IgD-negative memory B cell (primary cell): Measurements from ENCODE around the gene TNFAIP1. TPM values are rescaled to one million over a fixed set of nuclear protein-coding genes. Genes with fewer than 3 reads are reported as not detected.
"Not testable (repeated sequence)": the region's sequence is repeated elsewhere in the genome, so short reads cannot be mapped to it uniquely, and the experiment has no call there.

Experiments used
- H3K27ac Mint-ChIP-seq, 3 donors: one replicate each; pipeline ENCODE4 v1.8.0; 2020 to 2022; ENCODE audit warnings: mild to moderate bottlenecking in 3 of 3, mixed read lengths in 3 of 3, moderate library complexity in 1 of 3
- H3K27me3 Mint-ChIP-seq: one replicate; pipeline ENCODE4 v1.8.0; 2021; ENCODE audit warnings: mixed read lengths
- H3K36me3 Mint-ChIP-seq: one replicate; pipeline ENCODE4 v1.8.0; 2020; ENCODE audit warnings: mild to moderate bottlenecking, mixed read lengths
- H3K4me1 Mint-ChIP-seq, 3 donors: one replicate each; pipeline ENCODE4 v1.8.0; 2020 to 2022; ENCODE audit warnings: mixed read lengths in 3 of 3, mild to moderate bottlenecking in 1 of 3
- H3K4me3 Mint-ChIP-seq, 4 donors: one replicate each; pipeline ENCODE4 v1.8.0; 2020 to 2022; ENCODE audit warnings: mild to moderate bottlenecking in 4 of 4, mixed read lengths in 4 of 4, moderate library complexity in 3 of 4
- H3K9me3 Mint-ChIP-seq, 3 donors: one replicate each; pipeline ENCODE4 v1.8.0; 2020 to 2021; ENCODE audit warnings: mixed read lengths in 3 of 3, mild to moderate bottlenecking in 1 of 3
- polyA plus RNA-seq: library from polyadenylated mRNA; unstranded; fragments of 300-500 nt; fragmentation: Illumina TruSeq; gene quantifications from one replicate; pipeline ENCODE4 v1.2.3, GENCODE V29; 2021

TNFAIP1 gene, protein sequence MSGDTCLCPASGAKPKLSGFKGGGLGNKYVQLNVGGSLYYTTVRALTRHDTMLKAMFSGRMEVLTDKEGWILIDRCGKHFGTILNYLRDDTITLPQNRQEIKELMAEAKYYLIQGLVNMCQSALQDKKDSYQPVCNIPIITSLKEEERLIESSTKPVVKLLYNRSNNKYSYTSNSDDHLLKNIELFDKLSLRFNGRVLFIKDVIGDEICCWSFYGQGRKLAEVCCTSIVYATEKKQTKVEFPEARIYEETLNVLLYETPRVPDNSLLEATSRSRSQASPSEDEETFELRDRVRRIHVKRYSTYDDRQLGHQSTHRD
- polyA plus RNA-seq: 11.1 TPM

DNA sequence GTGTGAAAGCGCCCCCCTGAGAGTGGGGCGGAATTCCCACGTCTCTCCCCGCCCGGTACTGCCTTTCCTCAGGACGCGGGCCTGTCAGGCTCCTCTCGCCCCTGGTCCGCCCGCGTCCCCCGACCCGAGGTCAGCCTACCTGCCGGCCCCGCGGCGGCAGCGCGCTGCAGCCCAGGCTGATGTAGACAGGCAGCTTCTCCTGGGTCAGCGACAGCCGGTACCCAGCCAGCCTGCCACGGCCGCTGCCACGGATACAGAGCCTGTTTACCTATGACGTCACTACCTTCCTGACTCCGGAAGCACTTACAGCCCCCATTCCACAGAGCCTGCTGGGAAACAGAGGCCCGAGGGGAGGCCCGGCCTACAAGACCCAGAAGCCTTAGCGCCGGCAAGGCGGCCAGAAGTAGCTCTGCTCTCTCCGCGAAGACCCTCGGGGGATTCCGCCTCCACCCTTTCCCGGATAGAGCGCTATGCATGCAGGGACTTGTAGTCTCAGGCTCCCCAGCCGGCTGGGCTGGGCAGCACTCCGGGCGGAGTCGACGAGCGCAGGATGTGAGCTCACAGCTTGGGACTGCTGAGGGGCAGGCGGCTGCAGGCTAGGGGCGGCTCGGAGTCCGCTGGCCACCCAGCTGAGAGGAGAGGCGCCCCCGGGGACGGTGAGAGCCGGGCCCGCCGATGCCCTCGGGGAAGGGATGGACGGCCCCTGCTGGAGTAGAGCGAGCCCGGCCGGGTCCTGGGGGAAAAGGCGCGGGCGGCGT lies at the start of gene TNFAIP1, which contains the start of gene IFT20:
Gene TNFAIP1 (plus strand): TSS at position 561 of the 758 bp plus-strand sequence. CDS start 3,761 bp downstream, outside the sequence.
Gene IFT20 (minus strand): TSS at position 272 of the 758 bp plus-strand sequence. CDS start 3,487 bp downstream, outside the sequence.
- H3K36me3 Mint-ChIP-seq: peaks cover 4% of the 10 kb centered on the region
- no peaks in the 10 kb centered on the region for H3K9me3 Mint-ChIP-seq
- H3K4me3 Mint-ChIP-seq: peak within 1 kb of the TSS; percentile 96 to 100 (median 98)
- peaks cover 14 to 32% (median 30%) of the 10 kb centered on the region in 3 donors for H3K4me1 Mint-ChIP-seq
- H3K27me3 Mint-ChIP-seq: no peaks in the 10 kb centered on the region
- H3K27ac Mint-ChIP-seq: peak within 1 kb of the TSS; percentile 89 to 96 (median 93)

DNA sequence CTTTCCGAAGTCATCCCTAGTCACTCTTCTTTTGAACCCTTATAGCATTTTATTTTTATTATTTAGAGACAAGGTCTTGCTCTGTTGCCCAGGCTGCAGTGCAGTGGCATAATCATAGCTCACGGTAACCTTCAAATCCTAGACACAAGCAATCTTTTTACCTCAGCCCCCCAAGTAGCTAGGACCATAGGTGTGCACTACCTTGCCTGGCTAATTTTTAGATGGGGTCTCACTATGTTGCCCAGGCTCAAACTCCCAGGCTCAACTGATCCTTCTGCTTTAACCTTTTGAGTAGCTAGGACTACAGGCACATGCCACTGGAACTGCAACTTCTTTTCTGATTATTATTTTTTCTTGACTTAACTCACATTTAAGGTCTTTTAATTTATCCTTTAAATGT lies 49.6 kb upstream of the TNFAIP1 start:
- H3K4me1 Mint-ChIP-seq: no peaks in the 10 kb centered on the region
- H3K36me3 Mint-ChIP-seq: no peaks in the 10 kb centered on the region
- H3K9me3 Mint-ChIP-seq: no peaks in the 10 kb centered on the region
- H3K27ac Mint-ChIP-seq: peak overlapping the region in 1 of 3 donors; percentile 27
- H3K27me3 Mint-ChIP-seq: peaks cover 3% of the 10 kb centered on the region
- H3K4me3 Mint-ChIP-seq: no peak overlapping the region

DNA sequence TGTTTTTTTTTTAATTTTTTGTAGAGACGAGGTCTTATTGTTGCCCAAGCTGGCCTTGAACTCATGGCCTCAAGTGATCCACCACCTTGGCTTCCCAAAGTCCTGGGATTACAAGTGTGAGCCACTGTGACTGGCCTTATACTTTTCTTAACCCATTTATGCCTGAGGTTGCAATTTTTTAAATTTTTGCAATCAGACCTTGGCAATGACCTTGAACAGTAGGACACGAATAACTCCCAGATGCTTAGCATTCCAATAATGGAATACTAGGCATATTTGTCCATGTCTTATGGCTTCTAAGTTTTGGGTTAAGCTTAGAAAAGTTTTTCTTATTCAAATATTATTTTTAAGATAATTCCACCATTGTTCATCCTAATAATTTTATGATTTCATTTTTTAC lies 44.9 kb upstream of the TNFAIP1 start:
- H3K36me3 Mint-ChIP-seq: peaks cover 2% of the 10 kb centered on the region
- no peak overlapping the region for H3K4me3 Mint-ChIP-seq
- H3K9me3 Mint-ChIP-seq: no peaks in the 10 kb centered on the region
- peaks cover 4% of the 10 kb centered on the region for H3K27me3 Mint-ChIP-seq
- H3K4me1 Mint-ChIP-seq: peaks cover 3 to 9% (median 8%) of the 10 kb centered on the region in 3 donors
- H3K27ac Mint-ChIP-seq: no peak overlapping the region

DNA sequence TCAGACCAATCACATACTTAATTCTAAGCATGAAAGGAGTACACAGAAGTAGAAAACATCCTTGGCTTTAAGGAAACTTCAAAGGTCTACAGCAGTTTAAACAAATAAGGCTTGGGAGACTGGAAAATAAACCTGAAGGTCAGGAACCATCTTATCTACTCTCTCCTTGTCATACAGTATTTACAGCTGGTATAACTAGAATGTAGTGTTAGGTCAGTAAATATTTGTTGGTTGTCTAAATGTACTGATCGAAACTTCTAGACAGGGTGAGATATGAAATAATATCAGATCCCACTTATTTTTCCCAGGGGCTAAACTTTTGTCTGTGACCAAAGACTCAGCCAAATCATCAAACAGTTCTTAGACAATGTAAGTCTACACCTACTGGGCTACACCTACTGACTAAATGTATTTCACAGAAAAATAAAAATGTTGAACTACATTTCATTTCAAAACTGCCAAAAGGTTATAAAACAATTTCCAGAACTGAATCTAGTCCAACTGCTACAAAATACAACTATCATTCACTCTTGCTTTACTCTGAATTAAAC lies 43.7 kb upstream of the TNFAIP1 start:
- no peak overlapping the region for H3K4me3 Mint-ChIP-seq
- peaks cover 3 to 9% (median 8%) of the 10 kb centered on the region in 3 donors for H3K4me1 Mint-ChIP-seq
- peaks cover 3% of the 10 kb centered on the region for H3K27me3 Mint-ChIP-seq
- H3K27ac Mint-ChIP-seq: no peak overlapping the region
- H3K36me3 Mint-ChIP-seq: peaks cover 2% of the 10 kb centered on the region
- no peaks in the 10 kb centered on the region for H3K9me3 Mint-ChIP-seq

DNA sequence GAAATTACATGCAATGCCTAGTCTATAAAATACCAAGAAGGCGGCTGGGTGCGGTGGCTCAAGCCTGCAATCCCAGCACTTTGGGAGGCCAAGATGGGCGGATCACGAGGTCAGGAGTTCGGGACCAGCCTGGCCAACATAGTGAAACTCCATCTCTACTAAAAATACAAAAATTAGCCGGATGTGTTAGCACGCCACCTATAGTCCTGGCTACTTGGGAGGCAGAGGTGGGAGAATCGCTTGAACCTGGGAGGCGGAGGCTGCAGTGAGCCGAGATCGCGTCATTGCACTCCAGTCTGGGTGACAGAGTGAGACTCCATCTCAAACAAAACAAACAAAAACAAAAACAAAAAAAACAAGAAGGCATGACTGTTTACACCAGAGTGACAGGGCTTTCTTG lies 42.7 kb upstream of the TNFAIP1 start:
- not testable (repeated sequence) for H3K27me3 Mint-ChIP-seq, H3K9me3 Mint-ChIP-seq, H3K4me3 Mint-ChIP-seq, H3K27ac Mint-ChIP-seq, H3K4me1 Mint-ChIP-seq, H3K36me3 Mint-ChIP-seq

DNA sequence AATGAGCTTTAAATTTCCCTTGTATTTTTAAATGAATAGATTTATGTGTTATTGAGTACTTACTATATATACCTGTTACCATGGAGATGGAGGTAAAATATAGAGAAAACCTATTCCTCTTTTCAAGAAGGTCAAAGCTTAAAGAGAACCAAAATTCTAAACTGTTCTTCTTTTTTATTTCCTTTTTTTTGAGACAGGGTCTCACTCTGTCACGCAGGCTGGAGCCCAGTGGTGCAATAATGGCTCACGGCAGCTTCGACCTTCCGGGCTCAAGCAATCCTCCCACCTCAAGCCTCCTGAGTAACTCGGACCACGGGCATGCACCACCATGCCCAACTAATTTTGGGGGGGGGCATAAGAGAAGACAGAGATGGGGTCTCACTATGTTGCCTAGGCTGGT lies 41.6 kb upstream of the TNFAIP1 start:
- Mint-ChIP-seq H3K36me3 (peaks cover 2% of the 10 kb centered on the region), H3K4me3 (no peak overlapping the region), H3K27ac (peak overlapping the region in 1 of 3 donors; percentile 21), H3K4me1 (peaks cover 3 to 9% (median 8%) of the 10 kb centered on the region in 3 donors), H3K9me3 (no peaks in the 10 kb centered on the region), H3K27me3 (peaks cover 3% of the 10 kb centered on the region)

DNA sequence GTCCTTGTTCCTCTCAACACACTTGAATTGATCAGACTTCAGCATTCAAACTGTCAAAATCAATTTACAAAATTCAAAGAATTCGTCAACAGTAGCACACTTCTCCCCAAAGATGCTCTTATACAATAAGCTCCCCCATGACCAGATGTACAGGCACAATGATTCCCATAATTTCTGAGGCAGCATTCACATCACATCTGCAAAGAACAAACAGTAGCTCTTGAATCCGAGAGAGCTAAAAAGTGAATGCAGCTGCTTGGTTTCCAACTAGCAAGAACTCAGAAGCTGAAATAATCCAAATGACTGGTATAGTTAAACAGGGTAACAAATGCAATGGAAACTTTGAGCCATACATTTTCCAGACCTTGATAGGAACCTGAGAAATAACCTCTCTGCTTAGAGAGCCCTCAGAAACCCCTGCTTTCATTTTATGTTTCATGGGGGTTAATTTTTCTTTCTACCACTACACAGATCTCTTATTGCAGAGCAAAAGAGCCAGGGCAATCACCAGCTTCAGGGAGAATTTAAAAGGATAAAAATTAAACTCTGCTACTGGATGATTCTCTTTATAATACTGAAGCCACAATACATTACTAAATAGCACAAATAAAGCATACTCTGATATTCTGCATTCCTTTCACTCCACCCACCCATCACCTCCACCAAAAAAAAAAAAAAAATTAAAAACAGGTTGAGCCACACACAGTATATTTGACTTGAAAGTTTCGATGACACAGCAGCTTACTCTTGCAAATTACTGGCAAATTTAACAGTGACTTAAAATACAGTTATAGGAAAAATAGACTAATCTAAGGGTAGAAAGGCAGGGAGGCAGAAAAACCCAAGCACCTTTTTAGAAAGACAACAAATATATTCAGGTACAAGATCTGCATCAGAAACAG lies 39.6 kb upstream of the TNFAIP1 start:
- peaks cover 6 to 13% (median 11%) of the 10 kb centered on the region in 3 donors for H3K4me1 Mint-ChIP-seq
- no peaks in the 10 kb centered on the region for H3K9me3 Mint-ChIP-seq
- peaks cover 2% of the 10 kb centered on the region for H3K36me3 Mint-ChIP-seq
- H3K27me3 Mint-ChIP-seq: peaks cover 3% of the 10 kb centered on the region
- no peak overlapping the region for H3K27ac Mint-ChIP-seq
- H3K4me3 Mint-ChIP-seq: no peak overlapping the region

DNA sequence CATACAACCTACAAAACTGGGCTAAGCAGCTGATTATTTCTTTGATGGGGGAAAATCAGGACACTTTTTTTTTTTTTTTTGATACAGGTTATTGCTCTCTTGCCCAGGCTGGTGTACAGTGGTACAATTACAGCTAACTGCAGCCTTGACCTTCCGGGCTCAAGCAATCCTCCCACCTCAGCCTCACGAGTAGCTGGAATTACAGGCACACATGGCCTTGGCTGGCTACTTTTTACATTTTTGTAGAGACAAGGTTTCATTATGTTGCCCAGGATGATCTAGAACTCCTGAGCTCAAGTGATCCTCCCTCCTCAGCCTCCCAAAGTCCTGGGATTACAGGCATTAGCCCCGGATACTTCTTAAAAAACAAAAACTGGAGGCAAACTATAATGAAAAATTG lies 37.1 kb upstream of the TNFAIP1 start:
- no peaks in the 10 kb centered on the region for H3K27me3 Mint-ChIP-seq
- peaks cover 6 to 13% (median 7%) of the 10 kb centered on the region in 3 donors for H3K4me1 Mint-ChIP-seq
- peaks cover 2% of the 10 kb centered on the region for H3K36me3 Mint-ChIP-seq
- H3K4me3 Mint-ChIP-seq: no peak overlapping the region
- no peaks in the 10 kb centered on the region for H3K9me3 Mint-ChIP-seq
- no peak overlapping the region for H3K27ac Mint-ChIP-seq

DNA sequence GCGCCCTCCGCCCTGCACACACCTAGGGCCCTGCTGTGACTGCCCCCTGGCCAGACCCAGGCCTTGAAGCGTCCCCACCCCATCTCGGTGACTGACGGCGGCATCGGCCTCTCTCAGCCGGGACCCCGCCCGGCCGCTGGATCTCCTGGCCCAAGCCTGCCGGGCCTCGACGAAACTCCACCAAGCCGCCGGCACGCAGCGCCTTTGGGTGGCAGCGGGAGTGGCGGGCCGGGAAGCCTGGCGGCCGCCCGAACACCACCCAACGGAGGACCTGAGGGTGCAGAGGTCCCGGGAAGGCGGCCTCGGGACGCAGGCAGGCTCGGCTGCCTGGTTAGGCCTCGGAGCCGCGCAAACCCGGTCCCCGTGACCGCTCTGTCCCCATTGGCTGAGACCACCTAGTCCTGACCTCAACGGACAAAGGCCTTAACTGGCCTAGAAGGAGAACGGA lies 28.6 kb upstream of the TNFAIP1 start:
- Mint-ChIP-seq H3K4me3 (no peak overlapping the region), H3K9me3 (no peaks in the 10 kb centered on the region), H3K4me1 (no peaks in the 10 kb centered on the region), H3K27me3 (peaks cover 4% of the 10 kb centered on the region), H3K27ac (no peak overlapping the region), H3K36me3 (no peaks in the 10 kb centered on the region)

DNA sequence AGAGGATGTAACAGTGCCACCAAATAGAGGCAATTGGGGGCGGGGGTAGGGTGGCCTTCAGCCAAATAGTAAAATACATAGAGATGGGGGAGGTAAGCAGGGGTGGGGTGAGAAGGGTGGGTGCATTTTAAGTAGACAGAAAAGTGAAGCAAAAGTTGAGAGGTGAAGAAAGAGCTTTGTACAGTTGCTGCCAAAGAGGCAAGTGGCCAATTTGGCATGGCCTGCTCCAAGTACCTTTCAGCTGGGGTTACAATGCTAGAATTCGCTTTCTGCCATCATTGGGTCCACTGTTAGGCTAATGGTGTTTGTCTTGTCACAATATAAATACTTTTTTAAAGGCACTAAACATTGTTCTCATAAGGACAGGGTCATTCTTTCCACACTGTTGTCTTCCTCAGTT lies 21.7 kb upstream of the TNFAIP1 start:
- Mint-ChIP-seq H3K4me3 (no peak overlapping the region), H3K27me3 (no peaks in the 10 kb centered on the region), H3K36me3 (no peaks in the 10 kb centered on the region), H3K9me3 (no peaks in the 10 kb centered on the region), H3K4me1 (peaks cover 0 to 7% (median 6%) of the 10 kb centered on the region in 3 donors), H3K27ac (no peak overlapping the region)

DNA sequence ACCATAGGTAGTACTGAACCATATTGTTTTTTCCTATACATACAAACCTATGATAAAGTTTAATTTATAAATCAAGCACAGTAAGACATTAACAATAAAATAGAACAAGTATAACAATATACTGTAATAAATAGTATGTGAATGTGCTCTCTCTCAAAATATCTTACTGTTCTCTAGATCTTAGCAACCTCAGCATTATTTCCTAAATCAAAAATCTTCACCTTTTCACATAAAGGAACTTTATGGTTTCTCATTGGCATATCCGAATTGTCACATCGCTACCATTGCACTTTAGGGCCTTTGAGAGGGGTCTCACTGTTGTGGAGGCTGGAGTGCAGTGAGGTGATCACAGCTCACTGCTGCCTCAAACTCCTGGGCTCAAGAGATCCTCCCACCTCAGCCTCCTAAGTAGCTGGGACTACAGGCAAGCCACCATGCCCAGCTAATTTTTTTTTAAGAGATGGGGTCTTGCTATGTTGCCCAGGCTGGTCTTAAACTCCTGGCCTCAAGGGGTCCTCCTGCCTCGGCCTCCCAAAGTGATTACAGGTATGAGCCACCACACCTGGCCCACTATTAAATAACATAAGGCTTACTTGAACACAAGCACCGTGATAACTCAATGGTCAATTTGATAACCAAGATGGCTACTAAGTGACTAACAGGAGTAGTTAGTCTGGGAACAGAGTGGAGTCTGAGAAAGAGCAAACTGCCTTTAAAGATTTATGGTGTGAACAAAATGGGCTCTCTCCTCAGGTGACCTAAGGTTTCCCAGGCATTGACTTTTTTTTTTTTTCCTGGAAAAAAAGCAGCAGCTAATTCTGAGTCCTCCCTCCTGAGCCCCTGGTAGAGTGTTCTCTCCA lies 19.5 kb upstream of the TNFAIP1 start:
- no peak overlapping the region for H3K27ac Mint-ChIP-seq
- no peaks in the 10 kb centered on the region for H3K36me3 Mint-ChIP-seq
- no peak overlapping the region for H3K4me3 Mint-ChIP-seq
- peaks cover 10 to 16% (median 11%) of the 10 kb centered on the region in 3 donors for H3K4me1 Mint-ChIP-seq
- H3K9me3 Mint-ChIP-seq: no peaks in the 10 kb centered on the region
- H3K27me3 Mint-ChIP-seq: no peaks in the 10 kb centered on the region

DNA sequence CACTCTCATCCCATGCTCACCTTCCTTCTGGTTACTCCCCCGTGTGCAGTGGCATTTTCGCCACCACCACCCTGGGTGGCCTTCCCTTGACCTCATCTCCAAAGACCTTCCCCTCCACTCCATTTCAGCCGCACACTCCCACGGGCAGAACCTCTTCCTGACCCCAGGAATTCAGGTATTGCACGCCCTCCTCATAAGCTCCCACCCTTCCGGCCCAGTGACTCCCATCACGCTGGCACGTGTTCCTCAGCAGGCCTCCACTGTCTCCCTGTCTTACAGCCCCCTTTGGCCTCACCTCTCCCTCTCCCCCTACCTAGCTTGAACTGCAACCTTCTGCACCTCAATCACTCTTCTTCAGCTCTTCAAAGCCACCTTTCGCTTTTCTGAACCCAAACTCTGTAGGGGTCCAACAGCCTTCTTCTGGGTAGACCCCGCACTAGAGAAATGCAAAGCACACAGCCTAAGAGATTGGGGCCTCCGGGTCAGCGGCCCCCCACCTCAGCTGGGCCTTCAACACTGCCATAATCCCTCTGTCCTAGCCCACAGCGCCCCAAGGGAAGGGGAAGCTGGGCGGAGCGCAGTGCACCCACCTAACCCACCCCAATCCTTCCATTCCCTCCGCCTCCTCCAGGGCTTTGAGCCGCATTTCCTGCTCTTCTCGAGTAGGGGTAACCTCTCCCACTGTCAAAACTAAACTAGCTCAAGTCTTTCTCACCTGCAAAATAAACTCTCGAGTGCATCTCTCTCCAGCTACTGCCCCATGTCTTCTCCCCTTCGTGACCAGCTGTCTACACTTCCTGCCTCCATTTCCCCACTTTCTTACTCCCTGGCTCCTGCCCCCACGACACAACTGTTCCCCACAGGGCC lies 18.2 kb upstream of the TNFAIP1 start:
- H3K36me3 Mint-ChIP-seq: no peaks in the 10 kb centered on the region
- peaks cover 10 to 16% (median 11%) of the 10 kb centered on the region in 3 donors for H3K4me1 Mint-ChIP-seq

More for the DNA sequence above, 18.2 kb upstream of the TNFAIP1 start:
- Mint-ChIP-seq H3K27me3 (no peaks in the 10 kb centered on the region), H3K27ac (peak overlapping the region in 2 of 3 donors; percentile 13 to 82), H3K4me3 (peak overlapping the region in 2 of 4 donors; percentile 85 to 95), H3K9me3 (no peaks in the 10 kb centered on the region)
